Measurements from ENCODE around the gene FGFR3.

FGFR3 gene

GRCh38 chr4:1796486-1797204 lies 3.6 kb downstream of the FGFR3 start:
- no peak overlapping the region for H3K4me3 ChIP-seq (ENCODE audit: low read depth, low read length)
- no peak for TF ChIP-seq CTCF (IDR thresholded peaks at IDR 0.05; ENCODE audit: low read depth, low read length)
- H3K36me3 ChIP-seq, result no peaks in the 10 kb centered on the region
- no peak for DNase-seq
- H3K4me1 ChIP-seq, result no peaks in the 10 kb centered on the region
- H3K27me3 ChIP-seq, result peaks cover 40% of the 10 kb centered on the region
- no peaks in the 10 kb centered on the region for H3K9me3 ChIP-seq

- Histone ChIP-seq H3K9me3 (no peaks in the 10 kb centered on the region), H3K36me3 (no peaks in the 10 kb centered on the region), H3K4me3 (ENCODE audit: low read depth, low read length) (no peak overlapping the region), H3K27me3 (peaks cover 40% of the 10 kb centered on the region), H3K4me1 (no peaks in the 10 kb centered on the region)
- DNase-seq, result no peak
- no peak for TF ChIP-seq CTCF (IDR thresholded peaks at IDR 0.05; ENCODE audit: low read depth, low read length)
These were observed 4.3 kb downstream of the FGFR3 start for GRCh38 chr4:1797298-1797860.

- TF ChIP-seq CTCF (IDR thresholded peaks at IDR 0.05; ENCODE audit: low read depth, low read length), result no peak
- H3K27me3 ChIP-seq, result peaks cover 43% of the 10 kb centered on the region
These were observed 4.9 kb downstream of the FGFR3 start for GRCh38 chr4:1797861-1798579.

DNA sequence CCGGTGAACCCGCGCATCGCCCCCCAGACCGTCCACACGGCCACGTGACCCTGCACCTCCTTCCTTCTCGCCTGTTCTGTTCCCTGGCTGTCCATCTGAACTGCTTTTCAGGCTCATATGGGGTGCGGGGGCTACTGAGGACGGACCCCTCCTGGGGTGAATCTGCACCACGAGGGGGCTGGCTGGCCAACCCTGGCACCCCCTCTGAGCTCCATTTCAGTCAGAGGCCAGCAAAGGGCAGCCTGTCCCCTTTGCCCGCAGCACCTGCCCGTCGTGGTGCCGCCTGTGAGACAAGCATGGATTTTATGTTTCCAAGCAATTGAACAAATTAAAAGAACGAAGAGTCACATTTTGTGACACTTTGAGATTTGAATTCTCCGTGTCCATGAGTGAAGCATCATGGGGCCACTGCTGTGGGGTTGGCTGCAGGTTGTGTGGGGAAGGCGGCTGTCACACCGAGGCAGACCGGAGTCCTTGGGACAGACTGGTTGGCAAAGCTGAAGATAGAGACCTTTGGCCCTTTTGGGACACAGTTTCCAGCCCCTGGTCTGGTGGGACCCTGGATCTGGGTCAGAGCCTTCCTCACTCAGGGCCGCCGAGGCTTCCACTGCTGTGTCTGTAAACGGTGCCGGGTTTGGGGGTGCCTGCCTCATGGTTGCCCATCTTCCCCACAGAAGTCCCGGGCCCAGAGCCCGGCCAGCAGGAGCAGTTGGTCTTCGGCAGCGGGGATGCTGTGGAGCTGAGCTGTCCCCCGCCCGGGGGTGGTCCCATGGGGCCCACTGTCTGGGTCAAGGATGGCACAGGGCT lies 5.7 kb downstream of the FGFR3 start:
- H3K36me3 ChIP-seq, result no peaks in the 10 kb centered on the region
- H3K4me1 ChIP-seq, result no peaks in the 10 kb centered on the region
- peaks cover 41% of the 10 kb centered on the region for H3K27me3 ChIP-seq
- DNase-seq, result no peak
- H3K4me3 ChIP-seq (ENCODE audit: low read depth, low read length), result no peak overlapping the region
- no peaks in the 10 kb centered on the region for H3K9me3 ChIP-seq
- TF ChIP-seq CTCF (IDR thresholded peaks at IDR 0.05; ENCODE audit: low read depth, low read length), result no peak

More at GRCh38 chr4:1797861-1798579, 4.9 kb downstream of the FGFR3 start:
- Histone ChIP-seq H3K4me1 (no peaks in the 10 kb centered on the region), H3K36me3 (no peaks in the 10 kb centered on the region), H3K9me3 (no peaks in the 10 kb centered on the region), H3K4me3 (ENCODE audit: low read depth, low read length) (no peak overlapping the region)
- DNase-seq, result no peak

DNA sequence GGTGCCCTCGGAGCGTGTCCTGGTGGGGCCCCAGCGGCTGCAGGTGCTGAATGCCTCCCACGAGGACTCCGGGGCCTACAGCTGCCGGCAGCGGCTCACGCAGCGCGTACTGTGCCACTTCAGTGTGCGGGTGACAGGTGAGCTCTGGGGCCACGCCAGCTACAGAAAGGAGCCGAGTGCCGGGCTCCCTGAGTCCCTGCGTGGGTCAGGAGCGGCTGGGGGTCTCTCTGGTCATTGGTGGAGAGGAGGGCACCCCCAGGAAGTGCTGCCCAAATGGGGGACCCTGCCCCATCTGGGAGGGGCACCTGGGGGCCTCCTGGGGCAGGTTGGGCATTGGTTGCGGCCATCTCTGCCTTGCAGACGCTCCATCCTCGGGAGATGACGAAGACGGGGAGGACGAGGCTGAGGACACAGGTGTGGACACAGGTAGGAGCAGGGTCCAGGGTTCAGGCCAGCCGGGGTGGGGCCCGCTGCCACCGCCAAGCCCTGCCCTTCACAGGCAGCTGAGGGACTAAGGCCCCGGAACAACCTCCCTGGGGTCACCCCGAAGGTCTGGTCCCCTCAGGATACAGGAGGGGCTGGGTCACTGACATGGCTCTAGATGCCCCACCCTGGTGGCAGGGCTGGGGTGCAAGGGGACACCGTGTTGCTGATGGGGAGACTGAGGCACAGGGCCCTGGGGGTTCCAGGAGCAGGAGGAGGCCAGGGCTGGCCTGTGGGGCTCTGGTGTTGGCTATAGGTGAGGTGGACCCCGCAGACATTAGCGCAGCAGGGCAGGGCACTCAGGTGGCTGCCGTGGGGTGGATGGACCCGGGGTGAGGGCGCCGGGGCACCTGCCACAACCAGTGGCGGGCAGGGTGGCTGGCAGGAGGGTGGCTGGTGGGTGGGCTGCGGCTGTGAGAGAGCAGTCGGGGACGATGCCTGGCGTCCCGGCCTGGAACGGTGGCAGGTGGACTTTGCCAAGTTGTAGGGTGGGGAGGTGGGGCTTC lies 6.6 kb downstream of the FGFR3 start:
- no peaks in the 10 kb centered on the region for H3K36me3 ChIP-seq
- DNase-seq, result no peak
- peaks cover 32% of the 10 kb centered on the region for H3K27me3 ChIP-seq
- no peak overlapping the region for H3K4me3 ChIP-seq (ENCODE audit: low read depth, low read length)
- H3K9me3 ChIP-seq, result no peaks in the 10 kb centered on the region
- no peaks in the 10 kb centered on the region for H3K4me1 ChIP-seq
- no peak for TF ChIP-seq CTCF (IDR thresholded peaks at IDR 0.05; ENCODE audit: low read depth, low read length)
